NCI-H526 (cell line): ENCODE results near the gene MMP24.
"Not testable (repeated sequence)": the region's sequence is repeated elsewhere in the genome, so short reads cannot be mapped to it uniquely, and the experiment has no call there.

Experiments used
- DNase-seq, 2 experiments: peaks; one replicate each; lab custom pipeline; 2025; lab: John Stamatoyannopoulos, UW

Gene MMP24

GRCh38 chr20:35226126-35226883 lies at the start of gene MMP24:
TSS of gene MMP24 (plus strand) at chr20:35226690. CDS start at chr20:35226739, 49 bp downstream.
- DNase-seq = peak in 1 of 2 experiments; percentile 43

DNA sequence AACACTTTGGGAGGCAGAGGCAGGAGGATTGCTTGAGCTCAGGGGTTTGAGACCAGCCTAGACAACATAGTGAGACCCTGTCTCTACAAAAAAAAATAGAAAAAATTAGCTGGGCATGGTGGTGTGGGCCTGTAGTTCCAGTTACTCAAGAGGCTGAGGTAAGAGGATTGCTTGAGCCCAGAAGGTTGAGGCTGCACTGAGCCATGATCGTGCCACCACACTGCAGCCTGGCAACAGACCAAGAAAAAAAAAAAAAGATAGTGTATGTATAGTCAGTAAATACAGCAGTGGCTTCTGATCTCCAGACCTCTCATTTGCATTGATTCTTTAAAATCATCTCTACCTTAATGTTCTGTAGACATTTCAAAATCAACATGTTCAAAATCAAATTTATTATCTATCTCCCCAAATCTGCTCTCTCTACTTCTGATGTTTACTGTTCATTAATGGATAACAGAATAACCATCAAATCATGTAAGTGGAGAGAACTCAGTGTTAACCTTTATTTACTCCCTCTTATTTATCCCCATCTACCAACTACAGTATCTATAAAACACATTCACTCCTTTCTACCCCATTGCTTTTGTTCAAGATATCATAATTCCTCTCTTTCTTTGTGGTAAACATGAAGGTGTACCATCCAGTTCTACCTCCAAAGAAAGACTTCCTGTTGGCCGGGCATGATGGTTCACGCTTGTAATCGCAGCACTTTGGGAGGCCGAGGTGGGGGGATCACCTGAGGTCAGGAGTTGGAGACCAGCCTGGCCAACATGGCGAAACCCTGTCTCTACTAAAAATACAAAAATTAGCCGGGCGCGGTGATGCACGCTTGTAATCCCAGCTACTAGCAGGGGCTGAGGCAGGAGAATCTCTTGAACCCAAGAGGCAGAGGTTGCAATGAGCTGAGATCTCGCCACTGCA lies 46.9 kb upstream of the MMP24 start:
- DNase-seq = no peak

GRCh38 chr20:35180266-35180665 lies 46.2 kb upstream of the MMP24 start:
- no peak for DNase-seq

DNA sequence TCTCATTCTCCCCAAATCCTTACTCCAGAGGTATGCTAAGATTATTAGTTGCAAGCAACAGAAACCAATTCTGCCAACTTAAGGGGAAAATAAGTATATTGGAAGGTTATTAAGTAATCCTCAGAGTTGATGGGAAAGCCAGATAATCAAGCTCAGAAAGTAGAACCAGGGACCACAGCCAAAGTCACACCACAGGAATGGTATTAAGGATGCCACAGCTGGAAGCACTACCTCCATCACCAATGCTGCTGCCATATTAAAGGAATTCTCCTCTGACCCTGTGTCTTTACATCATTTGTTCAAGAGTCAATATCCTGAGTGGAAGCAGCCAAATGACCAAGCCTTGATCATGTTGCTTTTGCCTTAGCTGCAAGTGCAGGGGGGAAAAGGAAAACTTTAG lies 44.8 kb upstream of the MMP24 start:
- no peak for DNase-seq

GRCh38 chr20:35186691-35187289 lies 39.7 kb upstream of the MMP24 start:
- not testable (repeated sequence) for DNase-seq

GRCh38 chr20:35187584-35188190 lies 38.8 kb upstream of the MMP24 start:
- no peak for DNase-seq

- DNase-seq = not testable (repeated sequence)
These were observed 37.3 kb upstream of the MMP24 start for GRCh38 chr20:35189223-35189622.

- DNase-seq = no peak
These were observed 35.9 kb upstream of the MMP24 start for GRCh38 chr20:35190556-35190955.

GRCh38 chr20:35191419-35192117 lies 34.9 kb upstream of the MMP24 start:
- DNase-seq = no peak

DNA sequence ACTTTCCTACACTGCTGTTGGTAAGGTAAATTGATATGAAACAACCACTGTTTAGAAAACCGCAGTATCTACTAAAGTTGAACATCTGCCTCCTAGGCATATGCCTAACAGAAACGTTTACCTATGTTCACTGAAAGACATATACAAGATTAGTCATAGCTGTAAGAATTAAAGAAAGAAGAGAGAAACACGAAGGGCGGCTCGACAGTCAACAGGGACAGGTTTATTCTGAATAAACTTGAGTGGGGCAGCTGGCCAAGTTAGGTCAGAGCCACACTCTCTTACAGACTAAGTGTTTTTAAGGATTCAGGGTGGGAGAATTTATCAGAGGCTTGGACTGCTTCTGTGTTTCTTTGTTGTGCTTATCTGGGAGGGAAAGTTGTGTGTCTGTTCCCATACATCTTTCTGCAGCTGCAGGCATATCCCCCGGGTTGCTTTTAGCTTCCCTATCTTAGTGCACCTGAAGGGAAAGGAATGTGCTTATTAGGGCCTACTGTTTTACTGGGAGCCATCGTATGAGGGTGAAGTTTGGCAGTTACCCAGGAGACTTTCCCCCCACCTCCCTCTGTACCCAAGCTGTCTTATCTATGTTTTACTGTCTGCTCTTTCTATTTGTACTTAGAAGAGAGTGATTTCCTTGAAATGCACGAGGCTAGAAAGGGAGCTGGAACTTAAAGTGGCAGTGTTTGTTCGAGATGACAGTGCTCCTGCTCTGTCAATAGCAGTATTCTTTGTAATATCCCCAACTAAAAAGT lies 34.2 kb upstream of the MMP24 start:
- DNase-seq = no peak

GRCh38 chr20:35193031-35193791 lies 33.3 kb upstream of the MMP24 start:
- DNase-seq = not testable (repeated sequence)

DNA sequence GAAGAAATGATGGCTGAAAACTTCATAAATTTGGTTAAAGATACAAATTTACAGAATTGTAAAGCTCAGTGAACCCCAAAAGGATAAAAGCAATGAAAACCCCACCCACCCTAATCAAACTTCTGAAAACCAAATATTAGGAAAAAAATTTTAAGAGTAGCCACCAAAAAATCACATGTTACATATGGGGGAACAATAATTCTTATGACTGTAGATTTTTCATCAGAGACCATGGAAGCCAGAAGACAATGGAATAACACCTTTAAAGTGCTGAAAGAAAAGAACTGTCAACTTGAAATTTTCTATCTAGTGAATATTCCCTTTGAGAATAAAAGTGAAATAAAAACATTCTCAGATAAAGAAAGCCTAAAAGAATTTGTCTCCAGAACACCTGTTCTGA lies 30.2 kb upstream of the MMP24 start:
- no peak for DNase-seq

- no peak for DNase-seq
These were observed 26.8 kb upstream of the MMP24 start for GRCh38 chr20:35199740-35200139.

DNA sequence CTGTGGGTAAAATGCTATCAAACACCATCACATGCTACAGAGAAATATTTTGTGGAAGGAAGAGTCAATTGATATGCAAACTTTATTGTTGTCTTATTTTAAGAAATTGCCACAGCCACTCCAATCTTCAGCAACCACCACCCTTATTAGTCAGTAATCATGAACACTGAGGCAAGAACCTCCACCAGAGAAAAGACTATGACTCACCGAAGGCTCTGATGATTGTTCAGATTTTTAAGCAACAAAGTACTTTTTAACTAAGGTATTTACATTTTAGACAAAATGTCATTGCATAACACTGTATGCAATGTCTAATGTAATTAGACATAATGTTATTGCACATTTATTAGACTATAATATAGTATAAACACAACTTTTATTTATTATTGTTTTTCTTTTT lies 26.2 kb upstream of the MMP24 start:
- no peak for DNase-seq

DNA sequence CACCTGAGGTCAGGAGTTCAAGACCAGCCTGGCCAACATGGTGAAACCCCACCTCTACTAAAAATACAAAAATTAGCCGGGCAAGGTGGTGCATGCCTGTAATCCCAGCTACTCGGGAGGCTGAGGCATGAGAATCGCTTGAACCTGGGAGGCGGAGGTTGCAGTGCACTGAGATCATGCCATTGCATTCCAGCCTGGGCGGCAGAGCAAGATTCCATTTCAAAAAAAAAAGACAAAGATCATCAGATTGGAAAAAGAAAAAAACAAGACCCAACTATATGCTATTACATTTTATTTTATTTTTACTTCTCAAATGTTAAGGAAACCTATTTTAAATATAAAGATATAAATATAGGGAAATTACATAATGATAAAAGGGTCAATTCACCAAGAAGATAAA lies 25.0 kb upstream of the MMP24 start:
- DNase-seq = not testable (repeated sequence)

DNA sequence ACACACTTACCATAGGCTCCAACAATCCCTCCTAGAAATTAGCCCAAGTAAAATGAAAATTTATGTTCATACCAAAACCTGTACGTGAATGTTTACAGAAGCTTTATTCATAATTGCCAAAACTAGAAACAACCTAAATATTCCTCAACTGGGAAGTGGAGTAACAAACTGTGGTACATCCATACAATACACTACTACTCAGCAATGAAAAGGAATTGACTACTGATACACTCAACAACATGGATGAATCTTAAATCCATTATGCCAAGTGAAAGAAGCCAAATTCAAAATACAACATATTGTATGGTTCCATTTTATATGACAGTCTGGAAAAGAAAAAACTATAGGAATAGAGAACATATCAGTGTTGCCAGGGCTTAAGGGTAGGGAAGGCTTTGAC lies 19.7 kb upstream of the MMP24 start:
- no peak for DNase-seq

GRCh38 chr20:35207950-35208611 lies 18.4 kb upstream of the MMP24 start:
- DNase-seq = peak; percentile 74 to 91

DNA sequence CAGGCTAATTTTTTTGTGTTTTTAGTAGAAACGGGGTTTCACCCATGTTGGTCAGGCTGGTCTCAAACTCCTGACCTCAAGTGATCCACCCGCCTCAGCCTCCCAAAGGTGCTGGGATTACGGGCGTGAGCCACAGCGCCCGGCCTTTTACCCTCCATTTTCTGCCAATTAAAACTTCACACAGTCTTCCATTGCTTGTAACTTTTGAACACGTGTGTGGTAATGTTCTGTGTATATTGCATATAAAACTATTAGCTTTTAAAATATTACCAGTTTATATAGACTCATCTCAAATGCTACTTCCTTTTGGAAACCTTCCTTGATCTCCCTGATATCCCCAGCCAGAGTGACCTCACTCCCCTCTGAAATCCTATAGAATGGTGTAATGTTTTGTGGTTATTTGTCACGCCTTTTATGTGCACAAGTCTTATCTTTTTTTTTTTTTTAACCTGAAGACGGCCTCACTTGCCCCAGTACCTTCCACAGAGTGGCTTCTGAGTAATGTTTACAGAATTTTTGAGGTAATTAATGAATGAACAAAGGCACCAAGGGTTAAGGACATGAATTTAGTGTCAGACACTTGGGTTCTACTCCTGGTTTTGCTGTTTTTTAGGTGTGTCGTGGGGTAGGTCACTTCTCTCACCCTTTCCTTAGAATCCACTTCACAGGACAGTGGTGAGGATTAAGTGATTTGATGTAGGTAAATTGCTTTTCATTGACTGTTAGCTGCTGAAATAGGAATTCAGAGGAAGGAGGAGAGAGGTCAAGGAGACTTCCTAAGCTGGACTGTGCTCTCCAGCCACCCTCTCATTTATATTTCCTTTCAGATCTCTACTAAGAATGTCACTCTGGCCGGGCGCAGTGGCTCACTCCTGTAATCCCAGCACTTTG lies 11.2 kb upstream of the MMP24 start:
- DNase-seq = no peak
